IPS-20b (cell line): ENCODE results near the gene THRB.

Experiments used
- H3K27ac ChIP-seq: one replicate; pipeline ENCODE4 v1.5.1; 2013; ENCODE audit warnings: low read length
- H3K27me3 ChIP-seq: 2 replicates; pipeline ENCODE4 v1.6.1; 2013; ENCODE audit warnings: mild to moderate bottlenecking, low read length, inconsistent platforms; ENCODE audit not compliant: insufficient read depth
- H3K36me3 ChIP-seq: 2 replicates; pipeline ENCODE4 v1.6.1; 2013; ENCODE audit warnings: low read depth, mild to moderate bottlenecking, inconsistent platforms, low read length, moderate library complexity; ENCODE audit not compliant: insufficient read depth
- H3K4me1 ChIP-seq: 2 replicates; pipeline ENCODE4 v1.6.1; 2013; ENCODE audit warnings: mild to moderate bottlenecking, control low read depth, inconsistent platforms, low read length, moderate library complexity; ENCODE audit not compliant: insufficient read depth
- H3K4me3 ChIP-seq: 2 replicates; pipeline ENCODE4 v1.5.1; 2013; ENCODE audit warnings: mild to moderate bottlenecking, low read length, inconsistent platforms
- H3K9ac ChIP-seq: 2 replicates; pipeline ENCODE4 v1.6.1; 2013; ENCODE audit warnings: low read depth, mild to moderate bottlenecking, inconsistent platforms, low read length, moderate library complexity
- H3K9me3 ChIP-seq: 2 replicates; pipeline ENCODE4 v1.6.1; 2013; ENCODE audit warnings: mild to moderate bottlenecking, low read depth, low read length, inconsistent platforms; ENCODE audit not compliant: insufficient read depth

Gene THRB

DNA sequence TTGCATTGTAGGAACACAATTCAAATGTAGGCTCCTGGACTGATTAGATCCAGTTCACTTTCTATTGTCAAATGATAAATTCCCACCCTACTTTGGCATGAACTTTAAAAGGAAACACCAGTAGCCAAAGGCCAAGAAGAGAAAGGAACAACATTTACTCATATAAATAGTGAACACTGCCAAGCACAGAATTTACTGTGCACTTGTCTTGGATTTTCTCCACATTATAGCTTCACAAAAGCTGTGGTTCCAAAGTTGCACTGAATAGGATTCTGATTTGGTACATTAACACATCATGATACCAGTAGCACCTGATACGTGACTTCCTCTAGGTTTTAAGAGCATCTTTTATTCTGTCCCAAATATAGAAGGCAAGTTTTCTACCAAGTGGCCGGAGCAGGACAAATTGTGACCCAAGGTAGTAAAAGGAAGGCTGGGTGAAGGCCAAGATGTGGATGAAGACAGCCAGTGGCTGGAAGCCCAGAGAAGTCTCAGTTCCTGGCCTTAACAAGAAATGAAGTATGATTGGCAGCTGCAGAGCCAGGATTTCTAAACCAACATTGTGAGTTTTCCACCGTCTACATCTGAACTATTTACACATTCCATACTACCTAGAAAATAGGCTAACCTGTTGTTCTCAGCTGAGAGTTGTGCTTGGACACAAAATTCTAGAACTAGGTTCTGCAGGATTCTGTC lies 206.7 kb downstream of the THRB start:
- Histone ChIP-seq H3K9ac (no peak overlapping the region), H3K9me3 (no peaks in the 10 kb centered on the region), H3K27ac (no peak overlapping the region), H3K4me1 (no peaks in the 10 kb centered on the region), H3K36me3 (no peaks in the 10 kb centered on the region), H3K4me3 (no peak overlapping the region), H3K27me3 (no peaks in the 10 kb centered on the region)

- Histone ChIP-seq H3K4me1 (no peaks in the 10 kb centered on the region), H3K4me3 (no peak overlapping the region), H3K9ac (no peak overlapping the region), H3K27ac (no peak overlapping the region), H3K36me3 (no peaks in the 10 kb centered on the region), H3K9me3 (no peaks in the 10 kb centered on the region), H3K27me3 (no peaks in the 10 kb centered on the region)
Measured at GRCh38 chr3:24286405-24286804, 208.2 kb downstream of the THRB start.

- no peaks in the 10 kb centered on the region for H3K36me3 ChIP-seq
- no peak overlapping the region for H3K9ac ChIP-seq
- no peak overlapping the region for H3K27ac ChIP-seq
- no peaks in the 10 kb centered on the region for H3K9me3 ChIP-seq
- no peaks in the 10 kb centered on the region for H3K27me3 ChIP-seq
- H3K4me1 ChIP-seq: no peaks in the 10 kb centered on the region
- no peak overlapping the region for H3K4me3 ChIP-seq
Measured at GRCh38 chr3:24278543-24278942, 216.1 kb downstream of the THRB start.

- Histone ChIP-seq H3K27ac (no peak overlapping the region), H3K9ac (no peak overlapping the region), H3K9me3 (no peaks in the 10 kb centered on the region), H3K36me3 (no peaks in the 10 kb centered on the region), H3K4me1 (no peaks in the 10 kb centered on the region), H3K27me3 (no peaks in the 10 kb centered on the region), H3K4me3 (no peak overlapping the region)
Measured at GRCh38 chr3:24273491-24273890, 221.2 kb downstream of the THRB start.

DNA sequence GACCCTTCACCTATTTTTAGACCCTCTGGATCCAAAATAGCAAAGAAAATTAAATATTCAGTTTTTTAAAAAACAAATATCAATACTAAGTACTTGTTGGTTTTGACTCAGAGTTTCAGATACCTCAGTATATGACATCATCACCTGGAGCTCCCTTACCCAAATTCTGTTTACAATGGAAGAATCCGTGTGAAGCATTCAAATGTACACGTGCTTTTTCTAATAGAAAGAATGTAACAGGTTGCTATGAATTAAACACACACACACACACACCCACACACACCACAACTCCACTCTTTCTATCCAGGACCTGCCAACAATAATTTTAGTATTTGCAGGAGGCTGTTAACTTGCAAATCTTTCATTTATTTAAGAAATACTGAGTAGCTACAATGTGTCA lies 221.8 kb downstream of the THRB start:
- no peak overlapping the region for H3K4me3 ChIP-seq
- H3K4me1 ChIP-seq: no peaks in the 10 kb centered on the region

DNA sequence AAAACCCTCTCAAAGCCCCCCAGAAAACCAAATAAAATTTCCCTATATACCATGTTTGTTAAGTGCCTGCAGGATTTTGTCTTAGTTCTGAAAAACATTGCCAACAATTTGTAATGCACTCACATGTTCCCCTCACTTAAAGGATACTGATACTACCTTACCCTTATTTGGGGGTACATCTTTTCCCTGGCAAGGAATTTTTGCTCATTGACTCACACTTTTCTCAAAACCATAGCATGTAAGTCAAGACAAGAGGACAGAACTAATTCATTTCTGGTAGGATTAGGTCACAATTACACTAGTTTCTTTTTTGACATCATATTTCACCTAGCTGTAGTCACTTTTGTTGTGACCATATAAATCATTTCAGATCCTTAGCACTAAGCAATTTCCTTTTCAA lies 222.2 kb downstream of the THRB start:
- Histone ChIP-seq H3K4me3 (no peak overlapping the region), H3K9me3 (no peaks in the 10 kb centered on the region), H3K36me3 (no peaks in the 10 kb centered on the region), H3K27ac (no peak overlapping the region), H3K27me3 (no peaks in the 10 kb centered on the region), H3K4me1 (no peaks in the 10 kb centered on the region), H3K9ac (no peak overlapping the region)

More for the DNA sequence above, 221.8 kb downstream of the THRB start:
- no peaks in the 10 kb centered on the region for H3K9me3 ChIP-seq
- H3K36me3 ChIP-seq: no peaks in the 10 kb centered on the region
- H3K27ac ChIP-seq: no peak overlapping the region
- H3K9ac ChIP-seq: no peak overlapping the region
- no peaks in the 10 kb centered on the region for H3K27me3 ChIP-seq

GRCh38 chr3:24271228-24271627 lies 223.4 kb downstream of the THRB start:
- H3K9ac ChIP-seq: no peak overlapping the region
- no peaks in the 10 kb centered on the region for H3K36me3 ChIP-seq
- no peak overlapping the region for H3K4me3 ChIP-seq
- H3K27me3 ChIP-seq: no peaks in the 10 kb centered on the region
- H3K9me3 ChIP-seq: no peaks in the 10 kb centered on the region
- H3K27ac ChIP-seq: no peak overlapping the region
- H3K4me1 ChIP-seq: no peaks in the 10 kb centered on the region

GRCh38 chr3:24270744-24271143 lies 223.9 kb downstream of the THRB start:
- Histone ChIP-seq H3K4me1 (no peaks in the 10 kb centered on the region), H3K4me3 (no peak overlapping the region), H3K36me3 (no peaks in the 10 kb centered on the region)

GRCh38 chr3:24270204-24270691 lies 224.4 kb downstream of the THRB start:
- Histone ChIP-seq H3K9ac (no peak overlapping the region), H3K4me1 (no peaks in the 10 kb centered on the region), H3K27ac (no peak overlapping the region), H3K36me3 (no peaks in the 10 kb centered on the region), H3K27me3 (no peaks in the 10 kb centered on the region), H3K4me3 (no peak overlapping the region), H3K9me3 (peaks cover under 1% of the 10 kb centered on the region; the same call in 1 of the 2 replicates)

More at GRCh38 chr3:24270744-24271143, 223.9 kb downstream of the THRB start:
- H3K27ac ChIP-seq: no peak overlapping the region
- H3K9ac ChIP-seq: no peak overlapping the region
- no peaks in the 10 kb centered on the region for H3K27me3 ChIP-seq
- H3K9me3 ChIP-seq: no peaks in the 10 kb centered on the region

DNA sequence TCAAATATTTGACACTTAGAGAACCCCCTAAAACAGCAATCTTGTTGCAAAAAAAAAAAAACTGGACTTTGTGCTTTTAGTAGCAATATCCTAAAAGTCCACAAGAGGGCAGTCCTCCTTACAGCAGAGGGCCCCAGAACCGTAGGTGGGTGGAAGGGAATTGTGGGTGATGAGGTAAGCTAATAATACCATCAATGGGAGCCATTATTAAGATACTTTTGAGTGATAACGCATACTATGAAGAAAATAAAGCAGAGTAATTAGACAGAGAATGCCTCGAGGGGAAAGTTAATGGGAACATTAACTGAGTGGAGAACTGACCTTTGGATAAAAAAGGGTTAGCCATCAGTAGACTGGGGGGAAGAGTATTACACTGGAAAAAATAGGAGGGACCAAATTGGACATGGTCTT lies 229.9 kb downstream of the THRB start:
- Histone ChIP-seq H3K4me1 (no peaks in the 10 kb centered on the region), H3K36me3 (no peaks in the 10 kb centered on the region), H3K27me3 (no peaks in the 10 kb centered on the region), H3K9me3 (peaks cover 5% of the 10 kb centered on the region; the same call in 1 of the 2 replicates), H3K9ac (no peak overlapping the region), H3K27ac (no peak overlapping the region), H3K4me3 (no peak overlapping the region)

- H3K27me3 ChIP-seq: no peaks in the 10 kb centered on the region
- H3K9me3 ChIP-seq: peaks cover 5% of the 10 kb centered on the region; the same call in 1 of the 2 replicates
- H3K36me3 ChIP-seq: no peaks in the 10 kb centered on the region
- no peak overlapping the region for H3K4me3 ChIP-seq
- no peak overlapping the region for H3K9ac ChIP-seq
- H3K27ac ChIP-seq: no peak overlapping the region
- H3K4me1 ChIP-seq: no peaks in the 10 kb centered on the region
Measured at GRCh38 chr3:24264011-24264410, 230.6 kb downstream of the THRB start.

GRCh38 chr3:24263069-24263668 lies 231.5 kb downstream of the THRB start:
- H3K9me3 ChIP-seq: peaks cover 5% of the 10 kb centered on the region; the same call in 1 of the 2 replicates
- H3K4me3 ChIP-seq: no peak overlapping the region
- H3K36me3 ChIP-seq: no peaks in the 10 kb centered on the region
- H3K27ac ChIP-seq: no peak overlapping the region
- H3K4me1 ChIP-seq: no peaks in the 10 kb centered on the region
- no peak overlapping the region for H3K9ac ChIP-seq
- H3K27me3 ChIP-seq: no peaks in the 10 kb centered on the region
